Testis (tissue), 2 donors: Measurements from ENCODE around the gene LIX1L.

Experiments
- POLR2A ChIP-seq: fragments of 450-650 bp; IDR thresholded peaks from one replicate; pipeline ENCODE4 v1.6.1; 2017; ENCODE audit warnings: antibody characterized with exemption, mild to moderate bottlenecking, moderate library complexity
- TF ChIP-seq, protein P1 (sequence below), 3 experiments: fragments of 450-650 bp in 2 of 3; fragments of 200-600 bp in 1 of 3; sonication (generic) in 1 of 3; IDR thresholded peaks; one replicate each; pipeline ENCODE4 v1.5.1; 2016 to 2019; ENCODE audit warnings: antibody characterized with exemption in 3 of 3, mild to moderate bottlenecking in 2 of 3, moderate library complexity in 1 of 3

DNA sequence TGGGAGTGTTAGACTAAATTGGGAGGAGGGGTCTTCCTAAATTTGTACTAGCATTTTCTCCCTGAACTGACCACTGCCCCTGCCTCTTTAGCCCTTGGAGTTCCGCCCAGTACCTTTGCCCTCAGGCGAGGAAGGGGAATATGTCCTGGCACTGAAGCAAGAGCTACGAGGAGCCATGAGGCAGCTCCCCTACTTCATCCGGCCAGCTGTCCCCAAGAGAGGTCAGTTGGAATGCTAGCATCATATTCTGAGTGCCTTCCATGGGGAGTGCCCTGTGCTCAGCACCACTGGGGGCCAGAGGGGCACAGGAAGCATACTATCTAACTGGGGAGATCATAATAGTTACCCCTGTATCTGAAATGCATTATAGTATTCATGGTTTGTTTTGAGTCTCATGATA, 17.4 kb upstream of the LIX1L start:
- TF ChIP-seq, protein P1, sequence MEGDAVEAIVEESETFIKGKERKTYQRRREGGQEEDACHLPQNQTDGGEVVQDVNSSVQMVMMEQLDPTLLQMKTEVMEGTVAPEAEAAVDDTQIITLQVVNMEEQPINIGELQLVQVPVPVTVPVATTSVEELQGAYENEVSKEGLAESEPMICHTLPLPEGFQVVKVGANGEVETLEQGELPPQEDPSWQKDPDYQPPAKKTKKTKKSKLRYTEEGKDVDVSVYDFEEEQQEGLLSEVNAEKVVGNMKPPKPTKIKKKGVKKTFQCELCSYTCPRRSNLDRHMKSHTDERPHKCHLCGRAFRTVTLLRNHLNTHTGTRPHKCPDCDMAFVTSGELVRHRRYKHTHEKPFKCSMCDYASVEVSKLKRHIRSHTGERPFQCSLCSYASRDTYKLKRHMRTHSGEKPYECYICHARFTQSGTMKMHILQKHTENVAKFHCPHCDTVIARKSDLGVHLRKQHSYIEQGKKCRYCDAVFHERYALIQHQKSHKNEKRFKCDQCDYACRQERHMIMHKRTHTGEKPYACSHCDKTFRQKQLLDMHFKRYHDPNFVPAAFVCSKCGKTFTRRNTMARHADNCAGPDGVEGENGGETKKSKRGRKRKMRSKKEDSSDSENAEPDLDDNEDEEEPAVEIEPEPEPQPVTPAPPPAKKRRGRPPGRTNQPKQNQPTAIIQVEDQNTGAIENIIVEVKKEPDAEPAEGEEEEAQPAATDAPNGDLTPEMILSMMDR (IDR thresholded peaks at IDR 0.05) = no peak
- TF ChIP-seq POLR2A = no peak
